Erythroblast (primary cell): ENCODE measurements around the gene PAQR9.

Experiments
- GATA1 ChIP-seq: IDR thresholded peaks from 2 replicates; pipeline ENCODE4 v1.6.1; 2011; ENCODE audit warnings: low read depth, mild to moderate bottlenecking, control low read depth, low read length, moderate library complexity
- POLR2A ChIP-seq: IDR thresholded peaks from 2 replicates; pipeline ENCODE4 v1.6.1; 2011; ENCODE audit warnings: mild to moderate bottlenecking, low read length

DNA sequence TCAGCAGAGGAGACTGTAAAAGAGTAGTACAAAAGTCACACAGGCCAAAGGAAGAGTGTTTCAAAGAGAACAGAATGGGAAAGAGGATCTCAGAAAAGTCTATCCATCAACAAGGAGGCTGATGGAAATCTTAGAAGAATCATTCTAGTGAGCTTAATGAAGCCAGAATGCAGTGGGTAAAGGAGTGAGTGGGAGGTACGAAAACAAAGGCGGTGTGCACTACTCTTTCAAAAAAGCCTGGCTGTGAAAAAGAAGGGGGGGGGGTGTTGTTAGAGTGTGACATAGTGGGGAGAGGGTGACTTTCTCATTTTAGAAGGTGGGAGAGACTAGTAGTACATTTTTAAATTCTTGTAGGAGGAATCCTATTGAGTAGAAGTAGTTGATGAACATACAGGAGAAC is 11.7 kb downstream of the PAQR9 start:
- TF ChIP-seq POLR2A (no peak), GATA1 (no peak)
